ENCODE results near the gene ASCC3.

Gene ASCC3

GRCh38 chr6:100577425-100577824 is 303.7 kb downstream of the ASCC3 start:
- no peak for DNase-seq

GRCh38 chr6:100575921-100576320 is 305.2 kb downstream of the ASCC3 start:
- DNase-seq: no peak

- DNase-seq: no peak
Measured at GRCh38 chr6:100574836-100575235, 306.3 kb downstream of the ASCC3 start.

- no peak for DNase-seq
Measured at GRCh38 chr6:100573166-100573565, 308.0 kb downstream of the ASCC3 start.

- no peak for DNase-seq
Measured at GRCh38 chr6:100568255-100568654, 312.9 kb downstream of the ASCC3 start.

GRCh38 chr6:100566563-100566962 is 314.6 kb downstream of the ASCC3 start:
- no peak for DNase-seq

GRCh38 chr6:100565439-100566104 is 315.6 kb downstream of the ASCC3 start:
- DNase-seq: no peak

- DNase-seq: no peak
Measured at GRCh38 chr6:100559859-100560258, 321.3 kb downstream of the ASCC3 start.

GRCh38 chr6:100554228-100554627 is 326.9 kb downstream of the ASCC3 start:
- DNase-seq: no peak

GRCh38 chr6:100553243-100553642 is 327.9 kb downstream of the ASCC3 start:
- DNase-seq: no peak

GRCh38 chr6:100549406-100550167 is 331.5 kb downstream of the ASCC3 start:
- DNase-seq: no peak

- DNase-seq: no peak
Measured at GRCh38 chr6:100538086-100538485, 343.0 kb downstream of the ASCC3 start.

GRCh38 chr6:100518588-100518987 is 362.5 kb downstream of the ASCC3 start:
- DNase-seq: no peak

GRCh38 chr6:100517633-100518032 is 363.5 kb downstream of the ASCC3 start:
- no peak for DNase-seq

GRCh38 chr6:100517106-100517505 is 364.0 kb downstream of the ASCC3 start:
- no peak for DNase-seq

GRCh38 chr6:100514660-100515059 is 366.5 kb downstream of the ASCC3 start:
- DNase-seq: no peak

GRCh38 chr6:100512203-100512862 is 368.8 kb downstream of the ASCC3 start:
- no peak for DNase-seq

- DNase-seq: no peak
Measured at GRCh38 chr6:100509101-100509500, 372.0 kb downstream of the ASCC3 start.

- DNase-seq: no peak
Measured at GRCh38 chr6:100506651-100507050, 374.5 kb downstream of the ASCC3 start.

- no peak for DNase-seq
Measured at GRCh38 chr6:100504786-100505737, 376.1 kb downstream of the ASCC3 start.

- no peak for DNase-seq
Measured at GRCh38 chr6:100503043-100503705, 378.0 kb downstream of the ASCC3 start.
